HG02623 (cell line): Measurements from ENCODE around the gene SMC6.

ENCODE experiments used
- ATAC-seq: cut with Tn5 transposase; IDR thresholded peaks from one replicate; pipeline ENCODE4 v1.9.1; 2021; ENCODE audit warnings: moderate library complexity; ENCODE audit not compliant: unreplicated experiment

The SMC6 gene

GRCh38 chr2:17717666-17718065 is 35.9 kb downstream of the SMC6 start:
- ATAC-seq = no peak

- no peak for ATAC-seq
These were observed 40.3 kb downstream of the SMC6 start for GRCh38 chr2:17713291-17713690.

GRCh38 chr2:17710547-17711248 is 42.9 kb downstream of the SMC6 start:
- ATAC-seq = no peak

- ATAC-seq = no peak
These were observed 43.7 kb downstream of the SMC6 start for GRCh38 chr2:17709897-17710296.

GRCh38 chr2:17708501-17708900 is 45.1 kb downstream of the SMC6 start:
- ATAC-seq = no peak

- no peak for ATAC-seq
These were observed 46.8 kb downstream of the SMC6 start for GRCh38 chr2:17706845-17707244.

GRCh38 chr2:17690776-17691175 is 62.8 kb downstream of the SMC6 start:
- no peak for ATAC-seq

GRCh38 chr2:17689010-17689409 is 64.6 kb downstream of the SMC6 start:
- no peak for ATAC-seq

- no peak for ATAC-seq
These were observed 65.0 kb downstream of the SMC6 start for GRCh38 chr2:17688600-17688999.

- ATAC-seq = no peak
These were observed 69.6 kb downstream of the SMC6 start for GRCh38 chr2:17683981-17684380.

- no peak for ATAC-seq
These were observed 71.3 kb downstream of the SMC6 start for GRCh38 chr2:17682098-17682857.

- ATAC-seq = no peak
These were observed 73.5 kb downstream of the SMC6 start for GRCh38 chr2:17680119-17680518.

- ATAC-seq = no peak
These were observed 78.8 kb downstream of the SMC6 start for GRCh38 chr2:17674817-17675216.

- ATAC-seq = no peak
These were observed 80.9 kb downstream of the SMC6 start for GRCh38 chr2:17672583-17673317.

- no peak for ATAC-seq
These were observed 85.7 kb downstream of the SMC6 start for GRCh38 chr2:17667898-17668297.

GRCh38 chr2:17664534-17664933 is 89.1 kb downstream of the SMC6 start:
- ATAC-seq = no peak

- ATAC-seq = no peak
These were observed 90.9 kb downstream of the SMC6 start for GRCh38 chr2:17662723-17663122.

- no peak for ATAC-seq
These were observed 92.2 kb downstream of the SMC6 start for GRCh38 chr2:17661460-17661859.

- ATAC-seq = no peak
These were observed 93.4 kb downstream of the SMC6 start for GRCh38 chr2:17660219-17660618.

GRCh38 chr2:17658251-17658843 is 95.3 kb downstream of the SMC6 start:
- ATAC-seq = peak; percentile 49

GRCh38 chr2:17657759-17658158 is 95.9 kb downstream of the SMC6 start:
- no peak for ATAC-seq
